Measurements from ENCODE around the gene CA7.

Gene CA7

DNA sequence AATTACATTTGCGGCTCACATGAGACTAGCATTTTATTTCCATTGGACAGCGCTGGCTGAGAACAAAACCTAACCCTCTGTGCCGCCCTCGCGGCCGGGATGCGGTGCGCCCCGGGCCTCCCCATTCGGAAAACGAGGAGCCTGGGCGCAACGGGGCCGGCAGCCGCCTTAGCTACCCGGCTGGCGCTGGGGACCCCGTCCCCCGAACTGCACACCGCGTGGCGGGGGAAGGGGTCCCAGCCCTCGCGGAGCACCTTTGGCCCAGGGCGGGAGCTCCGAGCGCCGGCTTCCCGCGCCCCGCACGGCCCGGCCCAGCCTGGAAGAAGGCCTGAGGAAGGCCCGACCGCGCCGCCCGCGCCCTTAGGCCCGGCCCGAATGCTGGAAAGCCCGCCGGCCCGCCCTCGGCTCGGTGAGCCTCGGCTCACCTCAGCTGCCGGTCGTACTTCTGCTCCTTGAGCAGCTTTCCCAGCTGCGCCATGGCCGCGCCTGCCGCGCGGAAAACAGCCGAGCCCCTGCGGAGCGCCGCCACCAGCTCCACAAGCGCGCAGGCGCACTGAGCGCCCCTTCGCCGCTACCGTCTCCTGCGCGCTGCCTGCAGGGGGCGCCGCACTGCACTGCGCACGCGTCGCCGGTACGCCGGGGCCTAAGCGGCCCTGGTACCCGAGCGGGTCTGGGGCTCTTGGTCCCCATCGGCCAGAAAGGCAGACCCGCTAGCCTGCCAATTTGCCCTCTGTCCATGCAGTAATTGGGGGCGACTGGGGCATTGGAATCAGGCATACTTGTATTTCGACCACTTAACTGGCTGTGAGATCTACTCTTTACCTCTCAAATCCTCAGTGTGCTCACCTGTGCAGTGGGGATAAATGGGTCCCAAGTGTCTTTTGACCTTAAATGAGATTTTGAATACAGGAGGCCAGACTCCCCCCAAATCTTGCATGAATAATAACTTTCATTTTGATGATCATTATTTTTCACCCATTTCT, 13.5 kb upstream of the CA7 start, which contains the start of gene NAE1:
NAE1 (minus strand) TSS at position 555 of the 983 bp plus-strand sequence; CDS start at position 478, 77 bp downstream.
- Histone ChIP-seq H3K9ac (ENCODE audit: low read depth, low read length) (peak within 1 kb of the TSS; percentile 96), H3K4me3 (ENCODE audit: low read depth, low read length) (peak within 1 kb of the TSS; percentile 96)

DNA sequence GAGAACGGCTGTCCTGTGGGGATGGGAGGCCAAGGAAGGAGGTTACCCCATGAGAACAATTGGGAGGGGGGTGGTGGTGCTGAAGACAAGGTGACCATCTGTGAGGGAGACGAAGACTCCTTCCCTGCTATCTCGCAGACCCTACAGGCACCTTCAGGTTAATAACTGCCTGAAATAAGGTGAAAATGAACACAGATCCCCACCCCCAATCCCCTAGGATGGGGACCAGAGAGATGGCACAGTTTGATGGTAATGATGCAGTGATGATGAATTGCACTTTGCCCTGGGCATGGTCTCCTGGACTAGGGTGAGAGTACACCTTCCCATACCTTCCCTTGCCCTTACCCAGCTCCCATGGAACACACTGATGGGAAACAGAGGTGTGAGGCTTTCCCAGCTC, 12.0 kb upstream of the CA7 start:
- Histone ChIP-seq H3K36me3 (ENCODE audit: control insufficient read depth, insufficient read depth, low read length) (peaks cover 9% of the 10 kb centered on the region), H3K4me1 (ENCODE audit: control insufficient read depth, insufficient read depth, low read length) (peaks cover 10% of the 10 kb centered on the region; the same call in 1 of the 2 replicates), H3K27me3 (ENCODE audit: control insufficient read depth, insufficient read depth, low read length) (peaks cover 4% of the 10 kb centered on the region; the same call in 1 of the 2 replicates), H3K27ac (ENCODE audit: low read depth, low read length) (no peak overlapping the region), H3K9ac (ENCODE audit: low read depth, low read length) (no peak overlapping the region), H3K9me3 (ENCODE audit: control insufficient read depth, insufficient read depth, low read length) (no peaks in the 10 kb centered on the region), H3K4me3 (ENCODE audit: low read depth, low read length) (no peak overlapping the region)

More for the DNA sequence above, 13.5 kb upstream of the CA7 start, which contains the start of gene NAE1:
- peak within 1 kb of the TSS; percentile 87 for H3K27ac ChIP-seq (ENCODE audit: low read depth, low read length)
- H3K4me1 ChIP-seq (ENCODE audit: control insufficient read depth, insufficient read depth, low read length): peaks cover 10% of the 10 kb centered on the region; the same call in 1 of the 2 replicates
- no peaks in the 10 kb centered on the region for H3K9me3 ChIP-seq (ENCODE audit: control insufficient read depth, insufficient read depth, low read length)
- peaks cover 23% of the 10 kb centered on the region for H3K36me3 ChIP-seq (ENCODE audit: control insufficient read depth, insufficient read depth, low read length)
- H3K27me3 ChIP-seq (ENCODE audit: control insufficient read depth, insufficient read depth, low read length): peaks cover 4% of the 10 kb centered on the region; the same call in 1 of the 2 replicates

DNA sequence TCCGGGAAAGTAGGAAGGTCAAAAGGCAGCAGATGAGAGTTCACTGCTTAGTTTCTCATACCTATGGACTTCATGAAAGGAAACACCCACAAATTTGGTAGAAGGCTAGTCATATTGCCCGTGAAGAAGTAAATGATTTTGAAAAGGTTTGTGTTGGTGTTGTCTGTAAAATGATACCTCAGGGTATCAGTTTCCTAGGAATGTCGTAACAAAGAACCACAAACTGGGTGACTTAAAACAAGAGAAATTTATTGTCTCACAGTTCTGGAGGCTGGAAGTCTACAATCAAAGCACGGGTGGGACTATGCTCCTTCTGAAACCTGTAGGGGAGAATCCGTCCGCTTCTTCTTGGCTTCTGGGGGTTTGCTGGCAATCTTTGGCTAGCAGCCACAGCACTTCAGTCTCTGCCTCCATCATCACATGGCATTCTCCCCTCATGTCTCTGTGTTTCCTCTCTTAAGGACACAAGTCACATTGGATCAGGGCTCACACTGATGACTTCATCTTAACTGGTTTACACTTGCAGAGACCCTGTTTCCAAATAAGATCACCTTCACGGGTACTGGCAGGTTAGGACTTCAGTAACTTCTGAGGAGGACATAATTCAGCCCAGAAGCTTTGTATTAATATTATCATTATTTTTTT, 11.4 kb upstream of the CA7 start:
- Histone ChIP-seq H3K27me3 (ENCODE audit: control insufficient read depth, insufficient read depth, low read length) (peaks cover 4% of the 10 kb centered on the region; the same call in 1 of the 2 replicates), H3K27ac (ENCODE audit: low read depth, low read length) (no peak overlapping the region), H3K9ac (ENCODE audit: low read depth, low read length) (no peak overlapping the region), H3K4me1 (ENCODE audit: control insufficient read depth, insufficient read depth, low read length) (peaks cover 10% of the 10 kb centered on the region; the same call in 1 of the 2 replicates), H3K9me3 (ENCODE audit: control insufficient read depth, insufficient read depth, low read length) (no peaks in the 10 kb centered on the region), H3K36me3 (ENCODE audit: control insufficient read depth, insufficient read depth, low read length) (peaks cover 4% of the 10 kb centered on the region), H3K4me3 (ENCODE audit: low read depth, low read length) (no peak overlapping the region)

DNA sequence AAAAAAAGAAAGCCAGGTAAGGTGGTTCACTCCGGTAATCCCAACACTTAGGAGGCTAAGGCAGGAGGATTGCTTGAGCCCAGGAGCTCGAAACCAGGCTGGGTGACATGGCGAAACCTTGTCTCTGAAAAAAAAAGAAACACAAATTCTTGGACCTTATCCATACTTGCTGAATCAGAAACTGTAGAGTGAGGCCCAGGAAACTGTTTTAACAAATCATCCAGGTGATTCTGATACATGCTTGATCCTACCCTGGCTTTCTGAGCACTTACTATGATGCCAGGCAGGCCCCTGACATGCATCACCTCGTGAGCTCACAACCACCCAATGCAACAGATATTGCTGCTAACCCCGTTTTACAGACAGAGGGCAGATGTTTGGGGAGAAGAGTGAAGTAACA, 9.5 kb upstream of the CA7 start:
- H3K27me3 ChIP-seq (ENCODE audit: control insufficient read depth, insufficient read depth, low read length): peaks cover 4% of the 10 kb centered on the region; the same call in 1 of the 2 replicates
- H3K9ac ChIP-seq (ENCODE audit: low read depth, low read length): no peak overlapping the region
- no peak overlapping the region for H3K4me3 ChIP-seq (ENCODE audit: low read depth, low read length)
- H3K36me3 ChIP-seq (ENCODE audit: control insufficient read depth, insufficient read depth, low read length): no peaks in the 10 kb centered on the region
- 0 out of 2 replicates have a peak, but pooled peaks cover 4% of the 10 kb centered on the region for H3K4me1 ChIP-seq (ENCODE audit: control insufficient read depth, insufficient read depth, low read length)
- H3K9me3 ChIP-seq (ENCODE audit: control insufficient read depth, insufficient read depth, low read length): no peaks in the 10 kb centered on the region
- H3K27ac ChIP-seq (ENCODE audit: low read depth, low read length): no peak overlapping the region

DNA sequence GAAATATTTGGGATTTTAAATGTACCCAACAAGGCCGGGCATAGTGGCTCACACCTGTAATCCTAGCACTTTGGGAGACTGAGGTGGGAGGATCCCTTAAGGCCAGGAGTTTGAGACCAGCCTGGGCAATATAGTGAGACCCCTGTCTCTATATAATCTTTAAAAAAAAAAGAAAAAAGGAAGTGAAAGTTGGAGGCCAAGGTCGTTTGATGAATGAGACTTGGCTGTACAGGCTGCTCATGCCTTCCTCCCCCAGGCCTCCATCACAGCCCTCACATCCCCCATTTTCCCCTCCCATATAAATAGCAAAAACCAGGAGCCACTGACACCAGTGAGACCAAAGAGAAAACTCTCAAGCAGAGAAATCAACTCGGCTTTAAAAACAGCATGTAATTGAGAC, 3.3 kb upstream of the CA7 start:
- no peaks in the 10 kb centered on the region for H3K9me3 ChIP-seq (ENCODE audit: control insufficient read depth, insufficient read depth, low read length)
- no peak overlapping the region for H3K9ac ChIP-seq (ENCODE audit: low read depth, low read length)
- H3K27me3 ChIP-seq (ENCODE audit: control insufficient read depth, insufficient read depth, low read length): peaks cover 43% of the 10 kb centered on the region
- H3K36me3 ChIP-seq (ENCODE audit: control insufficient read depth, insufficient read depth, low read length): no peaks in the 10 kb centered on the region
- H3K4me3 ChIP-seq (ENCODE audit: low read depth, low read length): no peak overlapping the region
- H3K4me1 ChIP-seq (ENCODE audit: control insufficient read depth, insufficient read depth, low read length): no peaks in the 10 kb centered on the region
- H3K27ac ChIP-seq (ENCODE audit: low read depth, low read length): no peak overlapping the region

DNA sequence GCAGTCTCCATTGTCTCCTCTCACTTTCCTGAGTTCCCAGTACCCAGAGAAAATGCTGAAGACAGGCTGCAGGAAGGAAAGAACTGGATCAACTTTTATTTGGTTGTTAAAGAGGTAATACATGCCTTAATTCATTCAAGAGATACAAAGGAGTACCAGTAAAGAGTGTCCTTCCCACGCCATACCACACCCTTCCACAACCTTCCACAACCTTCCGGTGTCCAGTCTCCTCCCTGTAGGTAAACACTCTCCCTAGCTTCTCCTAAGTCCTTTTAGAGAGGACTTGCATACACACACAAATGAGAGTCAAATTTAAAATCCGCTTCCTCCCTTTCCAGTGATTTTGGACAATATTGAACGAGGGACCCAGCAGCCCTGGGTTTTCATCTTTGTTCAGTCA, 2.8 kb upstream of the CA7 start:
- Histone ChIP-seq H3K9ac (ENCODE audit: low read depth, low read length) (no peak overlapping the region), H3K4me3 (ENCODE audit: low read depth, low read length) (no peak overlapping the region), H3K9me3 (ENCODE audit: control insufficient read depth, insufficient read depth, low read length) (no peaks in the 10 kb centered on the region), H3K27me3 (ENCODE audit: control insufficient read depth, insufficient read depth, low read length) (peaks cover 48% of the 10 kb centered on the region), H3K36me3 (ENCODE audit: control insufficient read depth, insufficient read depth, low read length) (no peaks in the 10 kb centered on the region), H3K27ac (ENCODE audit: low read depth, low read length) (no peak overlapping the region), H3K4me1 (ENCODE audit: control insufficient read depth, insufficient read depth, low read length) (no peaks in the 10 kb centered on the region)

DNA sequence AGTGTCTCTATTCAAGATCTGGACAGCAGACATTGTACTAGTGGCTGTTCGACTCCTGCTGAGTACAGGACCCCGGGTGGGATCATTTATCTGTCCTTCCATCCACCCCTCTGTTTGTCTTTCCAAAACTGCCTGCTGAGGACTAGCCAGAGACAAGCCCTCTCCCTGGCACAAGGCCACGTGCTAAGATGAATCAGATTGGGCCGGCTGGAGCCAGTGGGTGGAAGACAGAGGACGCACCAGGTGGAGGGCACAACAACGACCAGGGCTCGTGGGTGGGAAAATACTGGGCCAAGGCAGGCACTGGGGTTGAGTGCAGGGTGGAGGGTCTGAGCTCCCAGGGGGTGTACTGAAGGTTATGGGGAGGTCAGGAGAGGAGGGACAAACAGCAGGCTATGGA, 1.4 kb upstream of the CA7 start:
- H3K36me3 ChIP-seq (ENCODE audit: control insufficient read depth, insufficient read depth, low read length): no peaks in the 10 kb centered on the region
- H3K4me3 ChIP-seq (ENCODE audit: low read depth, low read length): no peak overlapping the region
- H3K4me1 ChIP-seq (ENCODE audit: control insufficient read depth, insufficient read depth, low read length): no peaks in the 10 kb centered on the region
- H3K9ac ChIP-seq (ENCODE audit: low read depth, low read length): no peak overlapping the region
- no peaks in the 10 kb centered on the region for H3K9me3 ChIP-seq (ENCODE audit: control insufficient read depth, insufficient read depth, low read length)
- peaks cover 60% of the 10 kb centered on the region for H3K27me3 ChIP-seq (ENCODE audit: control insufficient read depth, insufficient read depth, low read length)
- H3K27ac ChIP-seq (ENCODE audit: low read depth, low read length): no peak overlapping the region

DNA sequence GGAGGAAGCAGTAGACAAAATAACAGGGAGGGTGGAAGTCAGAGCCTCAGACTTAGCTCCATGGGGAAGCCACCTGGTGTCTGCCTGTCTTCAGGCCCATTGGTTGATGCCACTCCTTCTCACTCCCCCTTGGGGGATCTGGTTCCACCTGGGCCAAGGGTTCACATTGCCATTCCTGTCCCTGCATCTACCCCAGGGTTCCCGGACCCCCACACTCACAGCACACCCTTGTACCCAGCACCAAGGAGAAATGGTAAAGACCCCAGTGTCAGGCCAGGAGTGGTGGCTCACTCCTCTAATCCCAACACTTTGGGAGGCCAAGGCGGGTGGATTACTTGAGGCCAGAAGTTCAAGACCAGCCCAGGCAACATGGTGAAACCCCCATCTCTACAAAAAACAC, 1.0 kb upstream of the CA7 start:
- no peaks in the 10 kb centered on the region for H3K9me3 ChIP-seq (ENCODE audit: control insufficient read depth, insufficient read depth, low read length)
- H3K9ac ChIP-seq (ENCODE audit: low read depth, low read length): no peak overlapping the region
- no peaks in the 10 kb centered on the region for H3K4me1 ChIP-seq (ENCODE audit: control insufficient read depth, insufficient read depth, low read length)
- no peaks in the 10 kb centered on the region for H3K36me3 ChIP-seq (ENCODE audit: control insufficient read depth, insufficient read depth, low read length)
- no peak overlapping the region for H3K27ac ChIP-seq (ENCODE audit: low read depth, low read length)
- H3K4me3 ChIP-seq (ENCODE audit: low read depth, low read length): no peak overlapping the region
- peaks cover 60% of the 10 kb centered on the region for H3K27me3 ChIP-seq (ENCODE audit: control insufficient read depth, insufficient read depth, low read length)

DNA sequence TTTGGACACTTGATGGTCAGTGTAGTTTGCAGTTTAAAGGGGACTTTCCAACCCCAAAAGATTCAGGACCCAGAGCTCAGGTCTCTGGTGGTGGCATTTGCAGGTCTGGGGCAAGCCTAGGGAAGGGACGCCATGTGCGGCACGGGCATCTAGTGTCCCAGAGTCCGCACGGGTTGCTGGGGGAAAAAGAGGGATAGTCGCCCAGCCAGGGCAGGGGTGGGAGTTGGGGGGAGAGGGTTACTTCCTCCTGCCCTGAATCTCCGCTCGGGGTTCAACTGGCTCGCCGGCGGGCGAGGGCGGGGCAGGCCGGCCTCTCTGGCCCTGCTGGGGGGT, 239 bp upstream of the CA7 start:
- H3K4me3 ChIP-seq (ENCODE audit: low read depth, low read length): peak overlapping the region; percentile 77
- H3K36me3 ChIP-seq (ENCODE audit: control insufficient read depth, insufficient read depth, low read length): no peaks in the 10 kb centered on the region
- no peaks in the 10 kb centered on the region for H3K4me1 ChIP-seq (ENCODE audit: control insufficient read depth, insufficient read depth, low read length)
- H3K9ac ChIP-seq (ENCODE audit: low read depth, low read length): no peak overlapping the region
- no peaks in the 10 kb centered on the region for H3K9me3 ChIP-seq (ENCODE audit: control insufficient read depth, insufficient read depth, low read length)
- no peak overlapping the region for H3K27ac ChIP-seq (ENCODE audit: low read depth, low read length)
- H3K27me3 ChIP-seq (ENCODE audit: control insufficient read depth, insufficient read depth, low read length): peaks cover 60% of the 10 kb centered on the region

DNA sequence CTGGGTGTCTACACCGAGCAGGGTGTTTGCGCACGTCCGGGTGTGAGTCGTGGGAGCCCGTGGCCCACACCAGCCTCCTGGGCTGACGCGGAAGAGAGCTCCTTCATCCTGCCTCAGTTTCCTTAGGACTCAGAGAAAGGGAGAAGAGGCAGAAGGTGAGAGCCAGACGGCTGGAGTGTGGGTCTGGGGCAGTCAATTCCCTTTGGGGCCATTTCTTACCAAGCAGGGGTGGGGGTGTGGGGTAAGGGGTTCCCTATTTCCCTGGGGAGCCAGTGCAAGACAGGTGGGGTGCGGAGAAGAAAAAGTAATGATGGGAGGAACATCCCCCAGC, 831 bp downstream of the CA7 start:
- Histone ChIP-seq H3K4me3 (ENCODE audit: low read depth, low read length) (peak overlapping the region; percentile 77), H3K9me3 (ENCODE audit: control insufficient read depth, insufficient read depth, low read length) (no peaks in the 10 kb centered on the region), H3K36me3 (ENCODE audit: control insufficient read depth, insufficient read depth, low read length) (no peaks in the 10 kb centered on the region), H3K27me3 (ENCODE audit: control insufficient read depth, insufficient read depth, low read length) (peaks cover 60% of the 10 kb centered on the region), H3K27ac (ENCODE audit: low read depth, low read length) (no peak overlapping the region), H3K4me1 (ENCODE audit: control insufficient read depth, insufficient read depth, low read length) (no peaks in the 10 kb centered on the region), H3K9ac (ENCODE audit: low read depth, low read length) (no peak overlapping the region)

DNA sequence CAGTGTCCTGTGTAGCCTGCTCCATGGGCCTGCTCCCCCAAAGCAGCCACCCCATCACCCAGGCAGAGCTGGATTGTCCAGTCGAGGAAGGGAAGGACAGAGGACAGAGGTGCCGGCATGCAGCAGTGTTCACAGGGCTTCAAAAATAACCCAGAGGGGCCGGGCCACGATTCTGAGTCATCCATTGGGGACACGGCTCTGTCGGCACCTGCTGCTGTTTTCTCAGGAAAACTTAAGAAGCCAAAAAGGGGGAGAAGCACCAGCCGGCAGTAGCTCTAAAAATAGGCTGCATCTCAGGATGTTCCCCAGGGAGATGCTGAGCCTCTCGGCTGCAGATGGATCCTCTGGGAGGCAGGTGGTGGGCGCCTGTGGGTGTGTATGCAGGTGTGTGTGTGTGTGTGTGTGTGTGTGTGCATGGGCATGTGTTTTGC, 1.6 kb downstream of the CA7 start:
- Histone ChIP-seq H3K27me3 (ENCODE audit: control insufficient read depth, insufficient read depth, low read length) (peaks cover 60% of the 10 kb centered on the region), H3K9ac (ENCODE audit: low read depth, low read length) (no peak overlapping the region), H3K4me3 (ENCODE audit: low read depth, low read length) (no peak overlapping the region), H3K36me3 (ENCODE audit: control insufficient read depth, insufficient read depth, low read length) (no peaks in the 10 kb centered on the region), H3K4me1 (ENCODE audit: control insufficient read depth, insufficient read depth, low read length) (no peaks in the 10 kb centered on the region), H3K9me3 (ENCODE audit: control insufficient read depth, insufficient read depth, low read length) (no peaks in the 10 kb centered on the region), H3K27ac (ENCODE audit: low read depth, low read length) (no peak overlapping the region)
